GM21619 (cell line): ENCODE measurements around the gene TPP1.

ENCODE experiments used
- ATAC-seq: cut with Tn5 transposase; IDR thresholded peaks from one replicate; pipeline ENCODE4 v1.9.1; 2021; ENCODE audit not compliant: unreplicated experiment

TPP1 gene

DNA sequence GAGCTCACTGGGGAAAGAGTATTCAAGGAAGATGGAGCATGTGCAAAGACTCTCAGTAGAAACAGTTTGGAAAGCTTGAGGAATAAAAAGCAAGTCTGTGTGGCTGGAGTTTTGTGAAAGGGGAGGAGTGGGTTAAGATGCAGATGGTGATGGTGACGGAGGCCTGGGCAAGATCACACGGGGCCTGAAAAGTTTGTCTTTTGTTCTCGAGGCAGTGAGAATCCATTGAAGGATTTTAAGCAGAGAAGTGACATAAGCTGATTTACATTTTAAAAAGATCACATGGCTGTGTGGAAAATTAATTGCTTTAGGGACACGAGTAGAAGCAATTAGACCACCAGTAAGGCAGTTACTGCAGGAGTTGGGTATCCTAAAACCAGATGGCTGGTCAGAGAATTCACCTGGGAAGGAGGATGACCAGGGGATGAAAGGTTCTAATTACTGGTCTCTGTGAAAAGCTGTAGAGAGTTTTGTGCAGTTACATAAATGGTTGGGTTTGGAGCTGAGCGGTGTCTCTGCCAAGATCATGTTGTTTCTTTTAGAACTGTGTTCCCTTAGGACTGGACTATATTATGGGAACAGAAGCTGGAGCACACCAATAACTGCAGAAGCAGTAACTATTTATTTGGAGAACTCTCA is 22.9 kb downstream of the TPP1 start:
- ATAC-seq: no peak

GRCh38 chr11:6594142-6594768 is 25.0 kb downstream of the TPP1 start:
- ATAC-seq: no peak

DNA sequence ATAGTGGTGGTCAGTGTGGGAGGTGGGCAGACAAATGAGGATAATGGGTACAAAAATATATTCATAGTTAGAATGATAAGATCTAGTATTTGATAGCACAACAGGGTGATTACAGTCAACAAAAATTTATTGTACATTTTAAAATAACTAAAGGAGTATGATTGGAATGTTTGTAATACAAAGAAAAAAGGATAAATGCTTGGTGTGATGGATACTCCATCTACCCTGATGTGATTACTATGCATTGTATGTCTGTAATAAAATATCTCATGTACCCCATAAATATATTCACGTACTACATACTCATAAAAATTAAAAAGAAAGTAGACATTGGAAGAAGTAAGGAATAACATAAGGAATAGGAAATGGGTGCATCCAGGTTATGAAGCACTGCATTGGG is 31.2 kb downstream of the TPP1 start:
- no peak for ATAC-seq

GRCh38 chr11:6587360-6587953 is 31.8 kb downstream of the TPP1 start:
- ATAC-seq: no peak

GRCh38 chr11:6586434-6587359 is 32.5 kb downstream of the TPP1 start:
- no peak for ATAC-seq

DNA sequence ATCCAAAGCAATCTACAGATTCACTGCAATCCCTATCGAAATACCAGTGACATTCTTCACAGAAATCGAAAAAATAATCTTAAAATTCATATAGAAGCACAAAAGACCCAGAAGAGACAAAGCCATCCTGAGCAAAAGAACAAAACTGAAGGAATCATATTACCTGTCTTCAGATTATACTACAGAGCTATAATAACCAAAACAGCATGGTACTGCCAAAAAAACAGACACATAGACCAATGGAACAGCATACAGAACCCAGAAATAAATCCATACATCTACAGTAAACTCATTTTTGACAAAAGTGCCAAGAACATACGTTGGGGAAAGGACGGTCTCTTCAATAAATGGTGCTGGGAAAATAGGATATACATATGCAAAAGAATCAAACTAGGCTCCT is 34.7 kb downstream of the TPP1 start:
- ATAC-seq: no peak

GRCh38 chr11:6583584-6583983 is 35.6 kb downstream of the TPP1 start:
- ATAC-seq: no peak

DNA sequence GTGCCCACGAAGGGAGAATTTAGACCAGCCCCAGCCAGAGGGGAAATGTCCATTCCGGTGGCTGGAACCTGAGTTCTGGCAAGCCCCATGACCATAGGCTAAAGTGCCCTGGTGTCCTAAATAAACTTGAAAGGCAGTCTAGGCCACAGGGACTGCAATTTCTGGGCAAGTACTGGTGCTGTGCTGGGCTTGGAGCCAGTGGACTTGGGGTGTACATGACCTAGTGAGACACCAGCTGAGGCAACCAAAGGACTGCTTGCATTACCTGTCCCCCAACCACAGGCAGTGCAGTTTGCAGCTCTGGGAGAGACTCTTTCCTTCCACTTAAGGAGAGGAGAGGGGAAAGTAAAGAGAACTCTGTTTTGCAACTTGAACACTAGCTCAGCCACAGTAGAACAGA is 39.5 kb downstream of the TPP1 start:
- ATAC-seq: no peak

GRCh38 chr11:6578134-6578533 is 41.1 kb downstream of the TPP1 start:
- no peak for ATAC-seq

- ATAC-seq: no peak
These were observed 42.5 kb downstream of the TPP1 start for GRCh38 chr11:6576471-6577373.

DNA sequence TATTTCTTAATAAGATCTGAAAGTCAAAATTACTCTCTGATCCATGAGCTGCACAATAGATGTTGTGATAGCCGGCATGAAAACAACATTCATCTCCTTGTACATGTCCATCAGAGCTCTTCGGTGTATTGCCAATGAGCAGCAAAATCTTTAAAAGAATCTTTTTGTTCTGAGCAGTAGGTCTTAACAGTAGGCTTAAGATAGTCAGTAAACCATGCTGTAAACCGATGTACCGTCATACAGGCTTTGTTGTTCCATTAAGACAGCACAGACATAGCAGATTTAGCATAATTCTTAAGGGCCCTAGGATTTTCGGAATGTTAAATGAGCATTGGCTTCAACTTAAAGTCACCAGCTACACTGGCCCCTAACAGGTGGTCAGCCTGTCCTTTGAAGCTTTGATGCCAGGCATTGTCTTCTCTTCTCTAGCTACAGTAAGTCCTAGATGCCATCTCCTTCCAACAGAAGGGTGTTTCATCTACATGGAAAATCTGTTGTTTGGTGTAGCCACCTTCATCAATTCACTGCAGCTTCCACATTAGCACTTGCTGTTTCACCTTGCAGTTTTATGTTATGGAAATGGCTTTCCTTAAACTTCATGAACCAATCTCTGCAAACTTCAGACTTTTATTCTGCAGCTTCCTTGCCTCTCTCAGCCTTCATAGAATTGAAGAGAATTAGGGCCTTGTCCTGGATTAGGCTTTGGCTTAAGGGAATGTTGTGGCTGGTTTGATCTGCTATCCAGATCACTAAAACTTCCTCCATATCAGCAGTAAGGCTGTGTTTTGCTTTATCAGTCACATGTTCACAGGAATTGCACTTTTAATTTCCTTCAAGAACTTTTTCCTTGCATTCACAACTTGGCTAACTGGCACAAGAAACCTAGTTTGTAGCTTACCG is 44.2 kb downstream of the TPP1 start:
- no peak for ATAC-seq

GRCh38 chr11:6572215-6572614 is 47.0 kb downstream of the TPP1 start:
- no peak for ATAC-seq

DNA sequence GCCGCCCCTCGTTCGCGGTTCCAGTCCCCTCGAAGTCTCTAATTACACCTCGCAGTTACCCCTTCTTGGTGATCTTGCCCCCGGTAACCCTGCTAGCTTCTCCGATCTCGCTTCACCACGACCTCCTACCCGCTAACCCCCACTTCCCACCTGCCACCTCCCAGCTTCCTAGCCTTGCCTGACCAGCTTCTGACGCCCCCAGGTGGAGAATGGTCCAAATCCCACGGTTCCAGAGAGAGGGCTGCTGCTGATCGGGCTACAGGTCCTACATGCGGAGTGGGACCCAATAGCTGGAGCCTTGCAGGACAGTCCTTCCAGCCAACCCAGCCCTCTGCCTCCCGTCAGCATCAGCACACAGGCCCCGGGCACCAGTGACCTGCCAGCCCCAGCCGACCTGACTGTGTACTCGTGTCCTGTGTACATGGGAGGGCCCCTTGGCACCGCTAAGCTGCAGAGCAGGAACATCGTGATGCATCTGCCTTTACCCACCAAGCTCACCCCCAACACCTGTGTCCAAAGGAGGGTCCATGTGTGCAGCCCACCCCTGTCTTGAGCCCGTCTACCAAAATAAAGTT is 47.7 kb downstream of the TPP1 start:
- ATAC-seq: no peak

DNA sequence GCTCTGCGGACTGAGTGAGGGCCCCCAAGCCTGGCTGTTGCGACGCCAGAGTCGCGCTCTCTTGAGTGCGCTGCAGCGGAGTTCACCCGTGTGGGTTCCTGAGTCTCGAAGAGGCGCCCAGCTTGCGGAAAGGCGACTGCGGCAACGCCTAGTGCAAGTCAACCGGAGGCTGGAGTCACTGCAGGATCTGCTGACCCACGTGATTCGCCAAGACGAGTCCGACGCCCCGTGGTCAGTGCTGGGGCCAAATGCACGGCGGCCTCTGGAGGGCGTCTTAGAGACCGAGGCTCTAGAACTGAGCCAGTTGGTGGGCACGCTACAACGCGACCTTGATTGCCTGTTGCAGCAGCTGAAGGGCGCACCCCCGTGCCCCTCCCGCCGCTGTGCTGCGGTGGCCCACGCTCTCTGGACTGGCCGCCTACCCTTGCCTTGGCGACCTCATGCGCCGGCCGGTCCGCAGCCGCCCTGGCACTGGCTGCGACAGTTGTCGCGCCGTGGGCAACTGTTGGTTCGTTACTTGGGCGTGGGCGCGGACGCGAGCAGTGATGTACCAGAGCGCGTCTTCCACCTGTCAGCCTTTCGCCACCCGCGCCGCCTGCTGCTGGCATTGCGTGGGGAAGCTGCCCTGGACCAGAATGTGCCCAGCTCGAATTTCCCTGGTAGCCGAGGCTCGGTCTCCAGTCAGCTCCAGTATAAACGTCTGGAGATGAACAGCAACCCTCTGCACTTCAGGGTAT is 48.4 kb downstream of the TPP1 start:
- no peak for ATAC-seq

DNA sequence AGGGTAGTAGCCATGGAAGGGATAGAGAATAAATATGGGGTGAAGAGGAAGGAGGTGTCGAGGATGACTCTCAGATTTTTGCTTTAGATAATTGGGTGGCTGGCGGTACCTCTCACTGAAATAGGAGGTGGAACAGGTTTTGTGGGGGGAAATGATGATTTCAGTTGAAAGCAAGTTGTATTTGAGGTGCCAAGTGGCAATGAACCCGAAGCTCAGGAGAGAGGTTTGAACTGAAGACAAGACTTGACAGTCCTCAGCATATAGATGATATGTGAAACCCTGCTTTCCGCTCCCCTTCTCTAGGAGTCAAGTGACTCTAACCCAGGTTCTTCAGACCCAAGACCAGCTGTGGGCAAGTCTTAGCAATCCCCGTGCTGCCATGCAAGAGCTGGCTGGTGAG is 49.5 kb downstream of the TPP1 start:
- no peak for ATAC-seq

GRCh38 chr11:6568191-6568918 is 50.9 kb downstream of the TPP1 start:
- ATAC-seq: no peak

DNA sequence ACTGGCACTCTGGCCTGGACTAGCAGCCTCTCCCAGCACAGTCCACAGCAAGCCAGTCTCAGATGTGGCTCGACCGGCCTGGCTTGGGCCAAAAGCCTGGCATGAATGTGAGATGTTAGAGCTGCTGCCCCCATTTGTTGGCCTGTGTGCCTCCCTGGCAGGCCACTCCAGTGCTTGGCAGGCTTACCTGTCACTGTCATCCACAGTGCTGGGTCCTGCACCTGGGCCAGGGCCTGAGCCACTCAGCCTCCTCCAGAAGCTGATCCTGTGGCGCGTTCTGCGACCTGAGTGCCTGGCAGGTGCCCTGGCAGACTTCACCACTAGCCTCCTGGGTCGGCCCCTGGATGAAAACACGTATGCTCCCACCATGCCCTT is 51.9 kb downstream of the TPP1 start:
- no peak for ATAC-seq
